Activated T-helper 2 cell treated with anti-CD3 and anti-CD28 coated beads, Interferon-gamma antibody, Interleukin-2, Interleukin-4, amounts not matched to agents 10 μg/mL and 5 μg/mL and 100 μg/mL, durations not matched to agents 14 hours and 24 hours and 36 hours (primary cell): ENCODE results near the gene TRHDE. TPM values are rescaled to one million over a fixed set of nuclear protein-coding genes. Genes with fewer than 3 reads are reported as not detected.

ENCODE experiments used
- DNase-seq: peaks from one replicate; pipeline ENCODE4 v3.0.0; 2021; ENCODE audit warnings: low spot score
- H3K27ac Mint-ChIP-seq: one replicate; pipeline ENCODE4 v1.8.0; 2021; ENCODE audit warnings: mixed read lengths
- H3K27me3 Mint-ChIP-seq: one replicate; pipeline ENCODE4 v1.8.0; 2021; ENCODE audit warnings: low read depth, mixed read lengths
- H3K36me3 Mint-ChIP-seq: one replicate; pipeline ENCODE4 v1.8.0; 2021; ENCODE audit warnings: low read depth, mixed read lengths
- H3K4me1 Mint-ChIP-seq: one replicate; pipeline ENCODE4 v1.8.0; 2021; ENCODE audit warnings: low read depth, mixed read lengths
- H3K4me3 Mint-ChIP-seq: one replicate; pipeline ENCODE4 v1.8.0; 2021; ENCODE audit warnings: low read depth, mild to moderate bottlenecking, moderate library complexity, mixed read lengths
- H3K9me3 Mint-ChIP-seq: one replicate; pipeline ENCODE4 v1.8.0; 2021; ENCODE audit warnings: mixed read lengths
- intact Hi-C: fragments of 100-400 bp; cut with micrococcal nuclease; formaldehyde crosslinking; loops from one replicate; pipeline ENCODE4 v1.15.1; 2023
- total RNA-seq: library from RNA; stranded (reverse); gene quantifications from 2 replicates; pipeline ENCODE4 v1.2.3, GENCODE V29; 2022

The TRHDE gene
- total RNA-seq, 1 donor from 2014 or later, result not detected

GRCh38 chr12:72267974-72268373 is 4.2 kb upstream of the TRHDE start:
- no peak overlapping the region for H3K27ac Mint-ChIP-seq

DNA sequence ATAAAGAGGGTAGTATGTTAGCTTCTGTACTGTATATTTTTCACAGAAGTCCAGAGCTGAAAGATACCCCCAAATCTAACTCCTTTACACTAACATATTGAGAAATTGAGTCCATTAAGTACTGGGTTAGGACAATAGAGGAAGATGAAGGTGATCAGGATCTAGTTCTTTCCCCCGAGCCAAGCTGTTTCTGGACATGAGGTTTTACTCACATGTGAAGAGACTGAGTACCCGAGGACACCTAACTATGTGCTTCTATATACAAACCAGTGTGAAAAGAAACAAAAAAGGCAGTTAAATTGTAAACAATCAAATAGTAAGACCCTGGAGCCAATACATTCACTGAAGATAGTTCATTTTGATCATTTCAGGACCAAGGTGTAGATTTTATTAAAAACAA is 3.8 kb upstream of the TRHDE start:
- Mint-ChIP-seq H3K9me3 (no peaks in the 10 kb centered on the region), H3K27ac (no peak overlapping the region), H3K27me3 (peaks cover 33% of the 10 kb centered on the region), H3K4me1 (no peaks in the 10 kb centered on the region), H3K4me3 (no peak overlapping the region), H3K36me3 (no peaks in the 10 kb centered on the region)
- no peak for DNase-seq
- intact Hi-C loops, result no loop called here

More at GRCh38 chr12:72267974-72268373, 4.2 kb upstream of the TRHDE start:
- Mint-ChIP-seq H3K27me3 (peaks cover 30% of the 10 kb centered on the region), H3K4me3 (no peak overlapping the region), H3K4me1 (no peaks in the 10 kb centered on the region), H3K9me3 (no peaks in the 10 kb centered on the region), H3K36me3 (no peaks in the 10 kb centered on the region)
- no peak for DNase-seq
- intact Hi-C loops, result no loop called here

- intact Hi-C loops, result no loop called here
- H3K4me3 Mint-ChIP-seq, result no peak overlapping the region
- DNase-seq, result no peak
- H3K9me3 Mint-ChIP-seq, result no peaks in the 10 kb centered on the region
- H3K27me3 Mint-ChIP-seq, result peaks cover 43% of the 10 kb centered on the region
- H3K36me3 Mint-ChIP-seq, result no peaks in the 10 kb centered on the region
- no peak overlapping the region for H3K27ac Mint-ChIP-seq
- no peaks in the 10 kb centered on the region for H3K4me1 Mint-ChIP-seq
These were observed 2.7 kb upstream of the TRHDE start for GRCh38 chr12:72269491-72269890.

GRCh38 chr12:72270246-72270645 is 1.9 kb upstream of the TRHDE start:
- no peaks in the 10 kb centered on the region for H3K4me1 Mint-ChIP-seq
- intact Hi-C loops, result no loop called here

GRCh38 chr12:72270961-72271360 is 1.2 kb upstream of the TRHDE start:
- Mint-ChIP-seq H3K27ac (no peak overlapping the region), H3K4me1 (no peaks in the 10 kb centered on the region), H3K9me3 (no peaks in the 10 kb centered on the region), H3K4me3 (no peak overlapping the region), H3K27me3 (peaks cover 53% of the 10 kb centered on the region), H3K36me3 (no peaks in the 10 kb centered on the region)
- intact Hi-C loops, result no loop called here
- no peak for DNase-seq

More at GRCh38 chr12:72270246-72270645, 1.9 kb upstream of the TRHDE start:
- H3K27me3 Mint-ChIP-seq, result peaks cover 48% of the 10 kb centered on the region
- no peak for DNase-seq
- H3K4me3 Mint-ChIP-seq, result no peak overlapping the region
- no peaks in the 10 kb centered on the region for H3K36me3 Mint-ChIP-seq
- no peaks in the 10 kb centered on the region for H3K9me3 Mint-ChIP-seq
- no peak overlapping the region for H3K27ac Mint-ChIP-seq

DNA sequence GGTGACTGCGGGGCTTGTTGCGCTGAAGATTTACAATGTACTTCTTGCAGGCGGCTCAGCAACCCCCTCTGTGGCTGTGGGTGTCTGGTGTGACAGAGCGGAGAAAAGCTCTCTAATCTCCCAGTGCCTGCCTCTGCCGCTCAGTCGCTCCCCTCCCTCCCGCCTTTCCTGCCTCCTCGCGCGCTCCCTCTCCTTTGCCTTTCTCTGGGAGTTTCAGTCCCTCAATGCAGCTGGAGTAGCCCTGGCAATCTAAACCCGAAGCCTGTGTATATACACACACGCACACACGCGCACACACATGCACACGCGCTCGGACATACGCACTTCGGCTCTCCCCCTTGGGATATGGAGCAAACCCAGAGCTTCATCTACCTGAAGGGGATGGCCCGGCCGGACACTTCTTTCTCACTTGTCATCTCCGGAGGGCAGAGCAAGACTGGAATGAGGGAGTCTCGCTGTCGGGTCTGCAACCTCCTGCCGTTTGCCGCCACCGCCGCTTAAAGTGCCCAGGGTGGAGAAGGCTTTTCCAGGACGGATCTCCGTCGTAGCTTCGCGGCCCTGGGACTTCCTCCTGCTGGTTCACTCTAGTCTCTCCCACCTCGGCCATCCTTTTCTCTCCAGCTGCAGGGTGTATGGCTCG is 599 bp upstream of the TRHDE start:
- peaks cover 53% of the 10 kb centered on the region for H3K27me3 Mint-ChIP-seq
- DNase-seq, result no peak
- H3K4me3 Mint-ChIP-seq, result peak overlapping the region; percentile 39

GRCh38 chr12:72272731-72273498 is 745 bp downstream of the TRHDE start:
- peaks cover 53% of the 10 kb centered on the region for H3K27me3 Mint-ChIP-seq
- no peak for DNase-seq
- H3K36me3 Mint-ChIP-seq, result no peaks in the 10 kb centered on the region
- H3K9me3 Mint-ChIP-seq, result no peaks in the 10 kb centered on the region
- no peaks in the 10 kb centered on the region for H3K4me1 Mint-ChIP-seq
- H3K4me3 Mint-ChIP-seq, result no peak overlapping the region
- no peak overlapping the region for H3K27ac Mint-ChIP-seq
- intact Hi-C loops, result no loop called here

More for the DNA sequence above, 599 bp upstream of the TRHDE start:
- intact Hi-C loops, result no loop called here
- no peaks in the 10 kb centered on the region for H3K9me3 Mint-ChIP-seq
- no peak overlapping the region for H3K27ac Mint-ChIP-seq
- no peaks in the 10 kb centered on the region for H3K36me3 Mint-ChIP-seq
- no peaks in the 10 kb centered on the region for H3K4me1 Mint-ChIP-seq

DNA sequence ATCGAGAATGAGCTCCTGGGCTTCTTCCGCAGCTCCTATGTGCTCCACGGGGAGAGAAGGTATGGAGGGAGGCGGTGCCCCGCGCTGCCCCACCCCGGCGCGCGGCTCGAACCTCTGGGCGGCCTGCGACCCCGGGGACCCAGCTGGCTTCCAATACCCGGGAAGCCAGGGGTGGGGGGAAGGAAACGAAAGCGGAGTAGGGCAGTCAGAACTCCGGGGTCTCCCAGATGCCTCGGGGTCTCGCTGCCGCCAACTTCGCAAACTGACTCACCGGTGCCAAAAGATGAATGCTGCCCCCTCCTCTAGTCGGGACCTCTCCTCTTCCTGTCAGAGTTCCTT is 1.3 kb downstream of the TRHDE start:
- intact Hi-C loops, result no loop called here
- Mint-ChIP-seq H3K36me3 (no peaks in the 10 kb centered on the region), H3K9me3 (no peaks in the 10 kb centered on the region), H3K4me1 (no peaks in the 10 kb centered on the region), H3K27me3 (peaks cover 49% of the 10 kb centered on the region), H3K4me3 (no peak overlapping the region), H3K27ac (no peak overlapping the region)
- no peak for DNase-seq

- no peaks in the 10 kb centered on the region for H3K4me1 Mint-ChIP-seq
- intact Hi-C loops, result no loop called here
- peaks cover 49% of the 10 kb centered on the region for H3K27me3 Mint-ChIP-seq
- no peak overlapping the region for H3K27ac Mint-ChIP-seq
- no peak for DNase-seq
- H3K36me3 Mint-ChIP-seq, result no peaks in the 10 kb centered on the region
- no peak overlapping the region for H3K4me3 Mint-ChIP-seq
- no peaks in the 10 kb centered on the region for H3K9me3 Mint-ChIP-seq
These were observed 1.7 kb downstream of the TRHDE start for GRCh38 chr12:72273851-72274351.

- no peak overlapping the region for H3K4me3 Mint-ChIP-seq
- intact Hi-C loops, result no loop called here
These were observed 2.8 kb downstream of the TRHDE start for GRCh38 chr12:72274931-72275330.

GRCh38 chr12:72275526-72275925 is 3.4 kb downstream of the TRHDE start:
- Mint-ChIP-seq H3K4me1 (no peaks in the 10 kb centered on the region), H3K4me3 (no peak overlapping the region), H3K36me3 (no peaks in the 10 kb centered on the region), H3K27me3 (peaks cover 39% of the 10 kb centered on the region), H3K27ac (no peak overlapping the region), H3K9me3 (no peaks in the 10 kb centered on the region)
- intact Hi-C loops, result no loop called here
- DNase-seq, result no peak

More at GRCh38 chr12:72274931-72275330, 2.8 kb downstream of the TRHDE start:
- Mint-ChIP-seq H3K36me3 (no peaks in the 10 kb centered on the region), H3K27ac (no peak overlapping the region), H3K27me3 (peaks cover 44% of the 10 kb centered on the region), H3K9me3 (no peaks in the 10 kb centered on the region), H3K4me1 (no peaks in the 10 kb centered on the region)
- DNase-seq, result no peak

DNA sequence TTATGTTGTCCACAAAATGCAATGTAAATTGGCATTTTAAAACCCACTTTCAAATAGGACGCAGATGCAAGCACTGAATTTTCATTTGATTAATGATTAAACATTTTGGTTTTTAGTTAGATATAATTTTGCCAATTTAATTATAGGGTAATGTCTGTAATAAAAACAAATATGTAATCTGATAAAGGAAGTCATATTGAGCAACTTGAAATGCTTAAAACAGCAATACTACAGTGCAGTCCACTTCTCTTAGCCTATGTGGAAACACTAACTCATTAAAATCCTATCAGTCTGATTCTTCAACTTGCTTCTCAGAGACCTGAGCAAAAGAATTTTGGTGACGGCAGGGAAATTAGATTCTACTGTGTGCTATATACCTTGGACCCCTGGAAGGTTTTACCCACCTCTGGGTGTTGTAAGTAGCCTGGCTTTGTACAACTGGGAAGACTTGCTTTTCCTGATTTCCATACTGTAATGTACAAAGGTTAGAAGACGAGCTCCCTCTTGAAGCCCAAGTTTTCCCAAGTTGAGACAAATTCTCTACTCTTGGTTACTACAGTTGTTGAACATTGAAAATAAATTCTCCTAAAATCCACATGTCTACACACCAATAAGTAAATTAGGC is 4.1 kb downstream of the TRHDE start:
- no peak overlapping the region for H3K27ac Mint-ChIP-seq
- no peaks in the 10 kb centered on the region for H3K4me1 Mint-ChIP-seq
- no peaks in the 10 kb centered on the region for H3K9me3 Mint-ChIP-seq
- intact Hi-C loops, result no loop called here
- H3K4me3 Mint-ChIP-seq, result no peak overlapping the region
- DNase-seq, result no peak
- H3K36me3 Mint-ChIP-seq, result no peaks in the 10 kb centered on the region
- peaks cover 31% of the 10 kb centered on the region for H3K27me3 Mint-ChIP-seq

- Mint-ChIP-seq H3K4me3 (no peak overlapping the region), H3K36me3 (no peaks in the 10 kb centered on the region), H3K27me3 (peaks cover 23% of the 10 kb centered on the region), H3K27ac (no peak overlapping the region), H3K9me3 (no peaks in the 10 kb centered on the region), H3K4me1 (no peaks in the 10 kb centered on the region)
- DNase-seq, result no peak
- intact Hi-C loops, result no loop called here
These were observed 5.2 kb downstream of the TRHDE start for GRCh38 chr12:72277415-72277814.
